Endothelial cell of hepatic sinusoid (primary cell): ENCODE data around the gene CLEC20A.

Experiments used
- in situ Hi-C: cut with HindIII; loops from 2 replicates; pipeline ENCODE4 v1.10.0; 2017; ENCODE audit warnings: low sequenced_read_pairs

The CLEC20A gene

DNA sequence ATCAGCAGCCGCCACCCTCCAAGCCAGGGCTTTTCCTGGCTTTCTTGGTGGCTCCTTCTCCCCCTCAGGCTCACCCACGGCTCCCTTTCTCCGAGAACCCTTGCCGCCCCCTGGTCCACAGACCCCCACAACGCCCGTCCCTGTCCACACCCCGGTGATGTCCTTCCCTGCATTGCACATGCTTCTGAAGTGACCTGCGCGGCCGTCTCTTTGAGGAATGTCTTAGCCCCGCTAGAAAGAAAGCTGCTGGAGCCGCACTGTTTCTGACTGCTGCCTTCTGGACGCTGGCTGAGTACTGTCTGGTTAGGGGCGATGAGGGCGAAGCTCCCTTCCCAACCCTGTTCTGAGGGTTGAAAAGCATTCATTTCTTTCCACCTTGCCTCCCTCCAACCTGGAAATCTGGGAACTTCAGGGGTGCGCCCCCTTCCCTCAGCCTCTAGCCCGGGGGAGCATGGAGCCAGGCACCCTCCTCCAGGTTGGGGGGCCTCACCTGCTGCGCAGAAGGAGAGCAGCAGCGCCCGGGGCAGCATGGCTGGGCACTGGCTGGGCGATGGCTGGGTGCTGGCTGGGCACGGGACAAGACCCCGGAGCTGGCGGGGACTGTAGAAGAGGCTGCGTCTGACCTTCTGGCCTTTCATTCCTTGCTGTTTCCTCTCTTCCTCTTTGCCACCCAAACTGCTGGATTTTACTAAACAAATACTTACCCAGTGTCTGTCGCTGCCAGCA is at the start of gene CLEC20A:
Gene CLEC20A (minus strand): TSS at position 555 of the 726 bp plus-strand sequence. CDS start 25 bp downstream, at position 530.
- in situ Hi-C loops: loop anchor here (5.0 kb wide), 1 partner anchor 79 kb away; no protein-coding TSS in a partner anchor

DNA sequence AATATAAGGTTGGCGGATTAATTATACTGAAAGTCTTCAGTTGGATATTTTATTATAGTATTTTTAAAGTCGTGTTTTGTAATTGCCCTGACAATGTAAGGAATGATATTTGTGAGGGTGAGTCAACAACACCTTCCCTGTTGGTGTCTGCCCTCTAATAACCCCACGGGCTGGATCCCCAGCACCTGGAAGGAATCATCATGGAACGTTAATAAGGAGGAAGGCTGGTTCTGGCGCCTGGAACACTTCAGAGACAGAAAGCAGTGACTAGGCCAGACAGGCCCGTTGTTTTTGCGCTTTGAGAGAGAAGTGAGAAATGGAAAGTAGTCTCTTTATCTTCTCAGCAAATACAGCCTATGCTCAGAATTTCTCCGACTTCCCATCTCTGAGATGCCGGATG is 47.8 kb upstream of the CLEC20A start:
- in situ Hi-C loops: loop anchor here (25.0 kb wide), 1 partner anchor 218 kb away; no protein-coding TSS in a partner anchor

DNA sequence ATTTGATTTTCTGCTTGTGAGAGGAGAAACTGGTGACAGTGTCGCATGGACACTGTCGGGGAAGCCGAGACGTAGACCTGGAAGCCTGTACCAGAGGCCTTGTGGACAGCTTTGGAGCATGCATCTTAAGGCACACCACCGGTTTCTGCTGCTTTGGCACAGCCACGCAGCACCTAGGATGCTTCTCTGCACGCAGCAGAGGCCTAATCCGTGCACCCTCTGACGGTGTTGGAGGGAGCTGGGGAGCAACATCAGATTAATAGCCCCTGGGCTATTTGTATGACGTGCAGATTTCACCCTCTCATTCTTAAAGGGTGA is 46.5 kb upstream of the CLEC20A start:
- in situ Hi-C loops: loop anchor here (25.0 kb wide), 1 partner anchor 219 kb away; no protein-coding TSS in a partner anchor

DNA sequence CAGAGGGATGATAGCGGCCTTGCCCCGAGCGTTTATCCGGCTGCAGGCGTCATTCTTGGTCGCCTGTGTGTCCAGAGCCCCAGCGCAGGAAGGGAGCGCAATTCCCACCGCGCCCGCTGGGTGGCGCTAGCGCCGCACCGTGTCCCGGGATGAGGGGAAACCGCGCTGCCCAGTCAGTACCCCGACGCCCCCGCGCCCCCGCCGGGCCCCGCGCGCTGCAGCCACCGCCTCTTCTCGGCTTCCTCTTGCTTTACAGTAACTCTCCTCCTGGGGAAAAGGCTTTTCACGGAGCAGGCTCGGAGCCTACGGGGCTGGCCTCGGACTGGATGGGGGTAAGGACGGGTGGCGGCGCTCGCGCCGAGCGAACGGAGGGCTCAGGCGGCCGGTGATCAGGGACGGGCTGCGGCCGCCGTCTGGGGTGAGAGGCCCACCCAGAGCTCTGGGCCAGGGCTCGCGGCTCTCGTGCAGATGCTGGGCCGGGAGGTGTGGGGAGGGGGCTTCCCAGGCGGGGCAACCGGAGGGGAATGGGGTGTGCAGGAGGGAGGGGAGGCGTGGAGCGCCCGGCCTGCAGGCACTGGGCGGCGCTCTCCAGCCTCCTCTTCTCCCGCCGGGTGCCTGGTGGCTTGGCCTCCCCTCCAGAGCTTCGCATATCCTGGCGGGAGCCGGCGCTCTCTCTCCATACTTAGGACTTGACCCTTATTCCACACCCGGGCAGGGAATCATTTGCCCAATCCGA is 46.0 kb upstream of the CLEC20A start:
- in situ Hi-C loops: loop anchor here (25.0 kb wide), 1 partner anchor 220 kb away; no protein-coding TSS in a partner anchor

DNA sequence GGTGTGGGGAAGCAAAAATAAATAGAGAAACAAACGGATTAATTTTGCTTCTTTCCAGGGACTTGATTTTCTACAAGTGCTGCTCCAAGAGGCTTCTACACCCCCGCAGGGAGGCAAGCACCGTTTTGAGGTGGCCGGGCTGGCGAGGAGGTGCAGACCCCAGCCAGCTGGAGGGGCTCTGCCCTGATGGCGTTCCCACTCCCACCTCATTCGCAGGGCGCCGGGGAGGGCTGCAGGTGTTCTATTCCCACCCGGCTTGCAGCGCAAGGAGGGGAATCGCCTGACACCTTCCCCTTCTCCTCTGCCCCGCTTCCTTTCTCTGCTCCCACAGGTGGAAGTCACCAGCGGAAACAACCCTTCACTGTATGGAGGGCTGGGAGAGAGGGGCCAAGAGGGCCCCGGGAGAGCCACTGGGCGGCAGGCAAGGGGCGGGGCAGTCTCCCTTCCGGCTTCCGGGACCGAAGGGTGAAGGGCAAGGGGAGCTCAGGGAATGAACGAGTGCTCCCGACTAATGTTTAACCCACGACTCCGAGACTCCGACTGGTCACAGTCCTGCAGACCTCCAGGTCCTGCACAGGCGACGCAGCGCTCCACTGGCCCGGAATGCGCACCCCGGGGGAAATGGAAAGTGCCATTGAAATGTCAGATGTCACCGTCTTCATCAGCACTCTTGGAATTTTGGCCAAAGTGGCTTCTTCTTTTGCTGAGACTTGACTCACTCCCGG is 45.2 kb upstream of the CLEC20A start:
- in situ Hi-C loops: loop anchor here (25.0 kb wide), 1 partner anchor 220 kb away; no protein-coding TSS in a partner anchor

DNA sequence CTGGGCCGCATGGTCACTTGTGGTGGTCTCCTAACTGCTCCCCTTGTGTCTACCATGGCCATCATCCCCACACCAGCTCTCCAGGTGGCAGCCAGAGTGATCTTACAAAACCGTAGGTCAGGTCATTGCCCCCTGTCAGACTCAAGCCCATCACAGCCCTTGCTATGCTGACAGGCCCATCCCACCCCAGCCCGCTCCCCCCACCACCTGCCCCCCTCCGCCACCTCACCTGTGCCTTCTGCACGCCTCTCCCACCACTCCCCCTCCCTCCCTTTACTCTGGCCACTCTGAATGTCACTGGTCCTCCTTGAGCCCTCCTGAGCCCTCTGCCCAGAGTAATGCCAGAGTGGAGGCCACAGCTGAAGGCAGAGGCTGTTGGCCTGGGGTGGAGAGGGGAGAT is 44.6 kb upstream of the CLEC20A start:
- in situ Hi-C loops: loop anchor here (25.0 kb wide), 1 partner anchor 221 kb away; no protein-coding TSS in a partner anchor

DNA sequence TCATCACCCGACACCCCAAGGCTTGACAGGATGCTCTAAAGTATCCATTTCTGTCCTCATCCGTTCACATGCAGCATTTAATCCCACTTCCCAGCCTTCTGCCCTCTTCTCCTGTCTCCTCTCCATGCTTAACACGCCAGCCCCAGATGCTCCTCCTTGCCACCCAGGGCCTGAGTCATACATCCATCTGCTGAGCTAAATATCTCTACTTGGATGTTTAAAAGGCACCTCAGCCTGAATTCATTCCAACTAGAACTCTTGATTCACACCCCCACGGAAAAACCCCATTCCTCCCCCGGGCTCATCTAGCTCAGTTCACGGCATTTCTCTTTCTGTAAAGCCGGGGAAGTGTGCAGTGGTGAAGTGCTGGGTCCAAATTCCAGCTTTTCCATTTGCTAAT is 43.9 kb upstream of the CLEC20A start:
- in situ Hi-C loops: loop anchor here (25.0 kb wide), 1 partner anchor 222 kb away; no protein-coding TSS in a partner anchor

DNA sequence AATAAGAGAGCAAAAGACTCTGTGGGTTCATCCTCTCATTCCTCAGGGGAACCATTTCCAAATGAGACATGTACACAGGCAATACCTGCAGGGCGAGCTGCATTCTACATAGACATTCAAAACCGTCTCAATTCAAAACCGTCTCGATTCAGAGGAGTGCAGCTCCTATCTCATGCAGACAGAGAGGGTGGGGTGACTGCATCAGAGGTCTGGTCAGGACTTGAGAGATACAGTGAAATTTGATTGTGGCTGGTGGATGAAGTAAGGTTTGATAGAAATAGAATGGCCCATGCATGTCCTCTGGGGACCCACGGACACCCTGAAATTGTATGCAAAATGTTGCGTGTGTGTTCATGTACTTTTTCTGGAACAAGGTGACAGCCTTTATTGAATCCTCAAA is 43.4 kb upstream of the CLEC20A start:
- in situ Hi-C loops: loop anchor here (25.0 kb wide), 1 partner anchor 222 kb away; no protein-coding TSS in a partner anchor

DNA sequence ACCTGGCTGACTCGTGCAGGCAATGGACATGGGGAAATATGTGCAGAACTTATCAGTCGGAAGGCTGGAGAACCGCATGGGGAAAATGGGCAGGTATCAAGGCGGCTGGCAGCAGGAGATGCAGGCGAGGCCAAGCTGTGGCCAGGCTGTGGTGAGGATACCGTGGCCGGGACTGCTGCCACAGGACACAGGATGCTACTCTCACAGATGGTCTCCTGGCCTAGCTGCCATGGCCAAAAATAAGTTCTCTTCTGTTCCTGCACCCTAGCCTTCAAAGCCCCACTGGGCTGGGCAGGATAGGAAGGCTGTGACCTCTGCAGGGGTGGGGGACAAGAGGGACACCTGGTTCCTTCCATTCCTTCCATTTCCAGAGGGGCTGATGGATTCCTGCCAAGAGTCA is 42.5 kb upstream of the CLEC20A start:
- in situ Hi-C loops: loop anchor here (25.0 kb wide), 1 partner anchor 223 kb away; no protein-coding TSS in a partner anchor

DNA sequence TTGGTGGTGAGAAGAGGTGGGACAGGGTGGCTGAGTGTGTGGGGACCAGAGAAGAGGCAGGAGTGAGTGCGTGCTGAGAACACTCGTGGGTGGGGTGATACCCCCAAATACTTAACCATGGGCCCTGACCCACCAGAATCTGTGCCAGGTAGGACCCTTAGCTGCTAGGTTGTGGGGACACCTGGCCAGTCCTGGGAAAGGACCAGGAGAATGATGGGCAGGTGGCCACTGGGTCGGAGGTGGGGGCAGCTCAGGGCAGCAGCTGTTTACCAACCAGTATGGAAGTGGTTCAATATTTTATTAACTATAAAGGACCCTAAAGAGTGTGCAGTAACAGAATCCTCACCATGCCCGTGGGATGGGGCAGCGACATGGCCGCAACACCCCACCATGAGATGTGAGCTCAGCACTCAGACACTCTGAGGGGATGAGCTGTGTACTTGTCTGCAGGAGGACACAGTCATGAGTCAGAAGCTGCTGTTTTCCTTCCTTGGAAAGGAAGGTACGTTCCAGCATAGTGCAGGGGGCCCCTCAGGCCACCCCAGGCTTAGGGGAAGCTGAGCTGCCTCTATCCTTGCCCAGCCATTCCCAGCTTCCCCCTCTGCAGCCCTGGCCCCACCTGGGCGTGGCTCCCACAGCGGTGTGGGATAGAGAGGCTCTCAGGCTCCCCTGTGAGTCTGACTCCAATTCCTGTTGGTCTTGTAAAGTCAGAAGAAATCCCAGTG is 41.6 kb upstream of the CLEC20A start:
- in situ Hi-C loops: loop anchor here (25.0 kb wide), 1 partner anchor 224 kb away; no protein-coding TSS in a partner anchor

DNA sequence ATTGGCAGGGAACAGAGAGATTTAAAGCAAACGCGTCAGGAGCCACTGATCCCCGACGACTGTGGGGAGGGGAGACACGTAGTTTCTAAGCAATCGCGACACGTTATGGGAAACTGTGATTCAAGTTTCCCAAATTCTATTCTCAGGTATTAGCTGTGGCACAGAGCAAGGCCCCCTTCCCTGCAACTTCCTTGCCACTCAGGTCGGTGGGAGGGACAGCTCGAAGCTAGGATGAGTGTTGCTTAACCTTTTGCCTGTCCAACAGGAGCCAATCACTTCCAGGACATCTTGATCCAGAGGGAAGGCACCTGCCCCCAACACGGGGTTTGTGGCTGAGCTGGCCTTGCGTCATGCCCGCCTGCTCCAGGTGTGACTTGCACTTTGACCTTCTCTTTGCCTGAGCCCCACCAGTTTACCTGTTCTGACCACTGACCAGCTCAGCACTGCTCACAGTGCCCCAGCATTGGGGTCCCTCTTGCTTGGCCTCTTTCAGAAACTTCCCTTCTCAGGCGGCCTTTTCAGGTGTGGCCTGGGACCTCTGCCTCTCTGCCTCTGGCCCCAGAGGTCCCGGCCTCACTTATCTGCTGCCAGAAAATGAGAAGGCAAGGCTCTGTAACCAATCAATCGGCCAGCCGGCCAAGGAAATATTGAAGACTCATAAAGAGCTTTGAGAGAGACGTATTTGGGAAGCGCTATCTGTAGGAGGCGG is 40.8 kb upstream of the CLEC20A start:
- in situ Hi-C loops: loop anchor here (25.0 kb wide), 1 partner anchor 225 kb away; no protein-coding TSS in a partner anchor

DNA sequence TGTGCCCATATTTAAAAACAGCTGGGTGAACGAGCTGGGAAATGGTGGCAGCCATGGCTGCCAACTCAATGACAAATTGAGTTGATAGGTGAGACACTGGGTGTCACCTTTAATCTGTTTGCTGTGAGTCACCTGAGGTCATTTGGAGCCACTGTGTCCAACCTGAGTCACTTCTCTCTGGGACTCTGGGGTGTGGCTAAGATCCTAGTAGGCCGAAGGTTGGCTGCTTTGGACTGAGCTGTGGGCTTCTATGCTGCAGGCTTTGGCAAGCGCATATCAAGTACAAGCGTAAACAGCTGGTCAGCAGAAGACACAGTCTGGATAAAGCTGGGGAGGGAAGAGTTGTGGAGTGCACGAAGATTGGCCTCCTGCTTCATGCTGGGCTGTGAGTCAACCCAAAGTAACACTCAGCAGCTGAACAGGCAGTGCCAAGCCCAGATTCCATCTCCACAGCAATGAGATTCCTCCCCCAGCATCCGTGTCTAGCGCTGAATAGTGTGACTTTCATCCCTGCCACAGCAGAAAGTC is 40.1 kb upstream of the CLEC20A start:
- in situ Hi-C loops: loop anchor here (25.0 kb wide), 1 partner anchor 225 kb away; no protein-coding TSS in a partner anchor

DNA sequence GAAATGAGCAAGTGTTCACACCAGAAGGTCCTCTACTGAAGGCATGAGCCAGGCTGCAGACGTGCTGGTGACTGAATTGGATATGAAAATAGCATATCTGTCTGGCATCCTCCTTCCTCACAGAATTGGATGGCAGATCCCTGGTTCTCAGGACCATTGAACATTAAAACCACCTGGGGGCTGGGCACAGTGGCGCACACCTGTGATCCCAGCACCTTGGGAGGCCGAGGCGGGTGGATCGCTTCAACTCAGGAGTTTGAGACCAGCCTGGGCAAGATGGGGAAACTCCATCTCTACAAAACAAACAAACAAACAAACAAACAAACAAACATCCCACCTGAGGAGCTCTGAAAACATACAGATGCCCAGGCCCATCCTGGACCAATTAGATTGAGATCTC is 39.6 kb upstream of the CLEC20A start:
- in situ Hi-C loops: loop anchor here (25.0 kb wide), 1 partner anchor 226 kb away; no protein-coding TSS in a partner anchor

DNA sequence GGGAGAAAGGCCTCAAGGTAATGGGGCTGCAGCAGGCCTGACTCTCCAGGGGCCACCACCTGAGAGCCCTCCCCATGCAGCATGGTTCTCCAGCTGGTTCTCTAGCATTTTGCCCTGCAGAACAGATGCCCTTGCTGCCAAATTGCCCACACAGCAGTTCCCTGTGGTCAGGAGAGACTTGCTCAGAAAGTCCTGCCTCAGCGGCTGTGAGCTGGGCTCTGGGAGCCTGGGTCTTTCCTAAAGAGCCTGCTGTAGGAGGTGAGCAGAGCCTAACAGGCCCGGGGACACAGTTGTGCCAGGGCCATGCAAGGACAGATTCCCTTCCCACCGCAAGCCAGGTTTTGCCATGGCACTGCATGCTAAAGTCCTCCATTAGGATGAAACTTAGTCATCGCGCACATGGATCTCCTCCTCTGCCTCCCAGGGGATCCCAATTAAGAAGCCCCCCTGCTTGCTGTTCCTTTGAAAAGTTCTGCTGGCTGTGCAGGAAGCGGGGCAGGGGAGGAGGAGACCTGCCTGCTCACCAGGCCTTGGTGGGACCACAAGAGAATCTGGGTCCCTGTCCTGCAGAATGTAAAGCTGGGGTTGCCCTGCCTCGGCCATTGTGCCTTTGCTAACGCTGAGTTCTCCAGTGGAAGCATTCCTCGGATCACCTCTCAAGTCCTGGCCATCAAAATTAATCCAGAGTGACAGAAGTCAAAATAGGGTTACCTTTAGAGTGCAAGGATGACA is 37.5 kb upstream of the CLEC20A start:
- in situ Hi-C loops: loop anchor here (25.0 kb wide), 1 partner anchor 228 kb away; no protein-coding TSS in a partner anchor

DNA sequence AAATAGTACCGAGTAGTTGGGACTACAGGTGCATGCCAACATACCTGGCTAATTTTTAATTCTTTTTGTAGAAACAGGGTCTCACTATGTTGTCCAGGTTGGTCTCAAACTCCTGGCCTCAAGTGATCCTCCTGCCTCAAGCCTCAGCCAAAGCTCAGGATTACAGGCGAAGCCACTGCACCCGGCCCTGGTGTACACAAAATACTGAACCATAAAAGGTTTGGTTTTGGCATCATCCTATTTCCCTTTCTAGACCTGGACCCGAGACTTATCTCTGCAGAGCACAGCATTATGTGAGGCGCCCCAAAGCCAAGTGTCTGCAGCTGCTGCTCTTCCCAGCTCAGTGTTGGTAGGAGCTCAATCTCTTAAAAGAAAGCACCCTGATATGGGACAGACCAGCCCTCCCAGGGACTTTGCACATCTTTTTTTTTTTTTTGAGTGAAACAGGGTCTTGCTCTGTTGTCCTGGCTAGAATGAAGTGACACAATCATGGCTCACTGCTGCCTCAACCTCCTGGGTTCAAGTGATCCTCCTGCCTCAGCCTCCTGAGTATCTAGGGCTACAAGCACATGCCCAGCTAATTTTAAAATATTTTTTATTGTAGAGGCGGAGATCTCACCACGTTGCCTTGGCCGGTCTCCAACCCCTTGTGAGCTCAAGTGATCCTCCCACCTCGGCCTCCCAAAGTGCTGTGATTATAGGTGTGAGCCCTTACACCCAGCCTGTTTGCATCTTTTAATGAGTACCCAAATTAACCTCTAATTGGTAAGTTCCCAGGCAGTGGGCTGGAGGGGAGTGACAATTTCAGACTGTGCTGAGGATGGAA is 36.6 kb upstream of the CLEC20A start:
- in situ Hi-C loops: loop anchor here (25.0 kb wide), 1 partner anchor 229 kb away; no protein-coding TSS in a partner anchor

DNA sequence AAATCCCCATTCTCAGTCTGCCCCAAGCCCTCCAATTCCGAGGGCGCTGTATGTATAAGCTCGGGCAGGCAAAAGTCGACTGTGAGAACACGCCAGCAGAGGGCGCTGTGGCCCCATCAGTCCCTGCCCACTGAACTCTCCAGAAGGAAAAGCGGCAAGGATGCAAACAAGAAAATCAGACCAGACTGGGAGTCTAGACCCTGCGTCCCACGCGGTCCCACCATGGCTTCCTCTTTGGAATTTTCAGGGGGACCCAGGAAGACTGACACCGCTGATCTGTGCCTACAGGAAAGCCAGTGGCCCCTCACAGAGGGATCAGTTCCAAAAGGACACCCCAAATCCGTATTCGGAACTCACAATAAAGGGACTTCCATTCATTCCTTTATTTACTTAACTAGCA is 35.6 kb upstream of the CLEC20A start:
- in situ Hi-C loops: loop anchor here (25.0 kb wide), 1 partner anchor 230 kb away; no protein-coding TSS in a partner anchor

DNA sequence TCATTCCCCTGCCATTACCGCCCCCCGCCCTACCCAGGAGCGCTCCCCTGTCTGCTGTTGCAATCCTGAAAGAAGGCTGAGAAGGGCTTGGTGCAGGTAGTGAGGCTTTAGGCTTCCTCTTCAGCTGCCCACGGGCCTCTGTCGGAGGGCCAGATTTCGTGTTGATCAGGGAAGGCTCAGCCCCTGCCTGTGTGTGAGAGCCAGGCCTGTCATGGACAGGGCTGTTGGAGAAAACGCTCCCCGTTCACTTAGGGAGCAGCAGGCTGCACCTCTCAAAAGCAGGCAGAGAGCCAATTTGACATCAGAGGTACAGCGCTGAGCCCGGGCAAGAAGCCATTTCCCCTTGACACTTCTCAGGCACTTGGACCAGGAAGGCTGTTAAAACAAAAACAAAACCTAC is 35.1 kb upstream of the CLEC20A start:
- in situ Hi-C loops: loop anchor here (25.0 kb wide), 1 partner anchor 230 kb away; no protein-coding TSS in a partner anchor
